GM19455 (cell line): ENCODE data around the gene USP15.

Source experiments
- ATAC-seq: cut with Tn5 transposase; IDR thresholded peaks from one replicate; pipeline ENCODE4 v1.9.1; 2021; ENCODE audit not compliant: unreplicated experiment

USP15 gene

DNA sequence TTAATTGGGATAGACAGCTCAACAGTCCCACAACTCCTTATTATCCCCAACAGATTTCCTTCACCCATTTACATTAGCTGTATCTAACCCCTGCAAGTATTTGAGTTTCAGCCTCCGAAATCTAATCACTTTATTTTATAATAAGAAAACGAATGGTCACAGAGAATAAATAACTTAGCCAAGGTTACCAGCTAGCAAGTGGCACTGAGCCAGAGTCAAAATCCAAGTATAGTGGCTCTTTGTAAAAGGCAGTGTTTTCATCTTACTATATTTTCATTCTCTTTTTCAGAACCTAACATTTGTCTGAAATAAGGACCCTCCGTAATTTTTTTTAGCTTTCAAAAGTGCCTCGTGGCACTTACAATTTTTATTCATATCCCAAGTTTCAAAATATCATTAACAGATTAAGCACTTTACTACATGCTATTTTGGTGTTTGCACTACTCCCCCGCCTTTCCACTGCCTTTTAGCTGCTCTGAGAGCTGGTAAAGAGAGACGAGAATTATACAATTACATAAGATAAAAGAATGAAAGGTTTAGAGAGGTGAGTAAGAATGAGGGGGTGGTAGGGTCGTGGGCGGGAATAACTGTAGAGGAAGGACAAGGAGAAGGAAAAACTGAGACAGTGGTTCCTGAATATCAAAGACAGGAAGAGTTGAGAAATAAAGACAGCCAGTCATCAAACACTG, 3.7 kb upstream of the USP15 start:
- ATAC-seq: no peak

DNA sequence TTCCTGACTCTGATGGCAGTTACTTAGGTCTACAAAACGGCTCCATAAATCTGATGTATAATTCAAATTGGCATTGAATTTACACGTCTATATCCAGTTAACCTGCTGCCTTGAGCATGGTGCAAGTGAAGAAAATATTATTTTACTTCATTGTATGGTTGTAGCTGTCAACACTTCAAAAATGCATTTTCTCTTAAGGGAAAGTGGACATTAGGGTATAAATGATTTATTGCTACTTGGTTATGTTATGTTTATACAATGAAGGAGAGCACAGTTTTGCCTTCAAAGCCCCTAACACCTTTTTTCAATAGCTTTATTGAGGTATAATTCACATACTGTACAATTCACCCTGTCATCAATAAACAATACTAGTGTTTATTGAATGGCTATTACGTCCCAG, 2.0 kb upstream of the USP15 start:
- ATAC-seq: no peak

DNA sequence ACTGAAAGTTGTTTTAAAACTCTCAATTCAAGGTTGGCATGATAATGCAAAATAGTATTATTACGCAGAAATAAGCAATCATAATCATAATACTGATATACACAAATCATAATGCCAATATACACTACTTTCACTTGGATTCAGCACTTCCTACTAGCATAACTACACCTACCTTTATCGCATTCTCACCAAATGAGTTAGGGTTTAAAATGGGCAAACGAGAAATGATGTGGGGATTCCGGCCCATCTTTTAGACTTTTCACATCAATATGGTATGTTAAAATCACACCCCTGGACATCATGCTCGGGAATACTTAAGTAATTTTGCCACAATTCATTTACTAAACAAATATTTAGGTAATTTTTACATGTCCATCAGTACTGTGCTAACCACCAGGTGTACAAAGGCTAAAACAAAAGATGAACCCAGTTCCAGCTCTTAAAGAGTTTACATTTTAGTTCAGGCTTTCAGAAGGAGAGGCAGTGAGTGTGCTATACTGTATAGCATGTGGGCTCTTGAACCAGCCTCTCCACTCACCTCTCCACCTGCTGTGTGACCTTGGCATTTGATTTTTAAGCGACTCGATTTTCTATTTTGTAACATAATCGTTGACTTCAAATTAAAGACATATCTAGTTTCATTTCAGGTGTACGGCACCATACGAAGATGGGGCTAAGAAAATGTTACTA, 1.1 kb upstream of the USP15 start:
- peak; percentile 17 for ATAC-seq

DNA sequence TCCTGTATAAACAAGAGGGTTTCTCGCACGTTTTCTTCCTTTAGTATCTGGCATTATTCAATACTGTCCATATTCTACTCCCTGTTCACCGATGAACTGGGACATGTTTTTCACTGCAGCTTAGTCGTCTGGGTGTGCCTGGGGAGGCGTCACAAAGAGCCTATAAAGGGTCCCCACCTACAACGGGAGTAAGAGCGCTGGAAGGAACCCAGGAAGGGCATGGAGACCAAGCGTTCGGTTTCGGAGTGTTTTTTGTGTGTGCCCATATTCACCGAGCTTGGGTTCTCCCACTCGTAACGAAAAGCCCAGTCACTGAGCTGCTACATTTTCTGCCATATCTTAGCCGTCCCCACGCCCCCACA, 592 bp upstream of the USP15 start:
- ATAC-seq: peak; percentile 10

DNA sequence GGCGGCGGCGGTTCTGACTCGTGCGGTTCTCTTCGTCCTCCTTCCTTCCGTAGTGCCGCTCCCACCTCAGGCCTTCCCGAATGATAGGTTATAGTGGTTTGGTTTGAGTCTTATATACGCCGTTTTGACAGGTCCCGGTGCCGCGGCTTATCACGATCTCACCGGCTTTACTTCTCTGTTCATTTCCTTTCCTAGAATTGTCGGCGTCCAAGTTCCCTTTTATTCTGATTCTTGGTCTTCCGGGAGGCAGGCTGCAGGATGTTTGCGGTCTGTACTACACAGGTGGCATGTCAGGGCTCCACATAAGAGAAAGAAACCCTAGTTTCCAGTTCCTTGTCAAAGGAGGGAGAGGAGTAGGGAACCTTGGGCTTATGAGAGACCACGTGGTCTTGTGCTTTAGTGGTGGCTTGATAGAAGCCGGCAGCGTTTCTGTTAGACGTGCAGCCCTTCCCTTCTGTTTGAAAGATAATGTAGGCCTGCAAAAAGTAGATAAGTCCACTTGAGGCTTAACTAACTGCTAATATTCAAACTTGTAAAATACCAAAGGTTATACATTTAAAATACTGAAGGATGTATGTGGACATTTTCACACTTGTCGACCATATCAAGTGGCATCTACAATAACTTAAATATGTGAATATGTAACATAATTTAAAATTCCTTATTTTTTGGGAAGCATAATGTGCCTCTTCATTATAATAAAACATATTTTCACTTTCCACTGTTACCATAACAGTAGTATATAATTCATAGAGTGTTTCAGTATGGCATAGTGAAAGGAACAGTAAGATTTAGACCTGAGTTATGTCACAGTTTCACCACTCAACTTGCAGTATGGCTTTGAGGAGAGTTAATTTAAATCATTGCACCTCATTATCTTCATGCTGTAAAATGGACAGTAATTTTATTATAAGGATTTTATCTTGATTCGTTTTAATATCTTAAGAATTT, 804 bp downstream of the USP15 start:
- ATAC-seq: peak; percentile 48

DNA sequence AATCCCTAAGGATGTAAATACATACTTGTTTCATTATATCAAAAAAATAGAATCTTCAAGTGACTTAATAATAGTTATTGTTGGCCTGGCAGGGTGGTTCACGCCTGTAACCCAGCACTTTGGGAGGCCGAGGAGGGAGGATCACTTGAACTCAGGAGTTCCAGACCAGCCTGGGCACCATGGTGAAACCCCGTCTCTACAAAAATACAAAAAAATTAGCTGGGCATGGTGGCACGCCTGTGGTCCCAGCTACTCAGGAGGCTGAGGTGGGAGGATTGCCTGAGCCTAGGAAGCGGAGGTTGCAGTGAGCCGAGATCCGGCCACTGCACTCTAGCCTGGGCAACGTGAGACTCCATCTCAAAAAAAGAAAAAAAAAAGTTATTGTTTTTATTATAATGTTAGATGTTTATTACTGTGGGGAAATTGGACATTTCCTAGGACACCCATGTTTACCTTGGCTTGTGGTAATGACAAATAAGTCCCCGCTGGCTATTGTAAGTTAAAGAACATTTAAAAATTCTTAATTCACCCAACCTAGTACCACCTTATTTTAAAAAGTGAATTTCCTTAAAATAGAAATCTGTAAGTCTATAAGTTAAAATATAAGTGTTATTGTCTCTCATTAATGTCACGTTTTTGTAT, 1.8 kb downstream of the USP15 start:
- ATAC-seq: no peak

DNA sequence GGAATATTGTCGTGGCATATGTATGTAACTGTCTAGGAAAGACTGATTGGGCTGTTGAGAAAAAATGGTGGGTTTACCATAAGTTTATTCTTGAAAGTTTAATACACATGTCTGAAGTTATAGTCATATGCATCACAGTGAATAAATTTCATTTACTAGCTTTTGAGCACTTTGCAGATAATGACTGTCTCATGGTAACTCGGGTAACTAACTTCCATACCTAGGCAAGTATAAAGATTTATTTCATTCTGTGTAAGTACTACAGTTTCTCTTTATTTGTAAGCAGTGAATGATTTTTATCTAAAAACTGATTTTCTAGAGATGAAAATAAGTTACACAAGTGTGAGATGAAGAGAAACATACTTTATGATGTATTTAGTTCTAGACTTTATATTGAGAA, 3.0 kb downstream of the USP15 start:
- ATAC-seq: no peak

DNA sequence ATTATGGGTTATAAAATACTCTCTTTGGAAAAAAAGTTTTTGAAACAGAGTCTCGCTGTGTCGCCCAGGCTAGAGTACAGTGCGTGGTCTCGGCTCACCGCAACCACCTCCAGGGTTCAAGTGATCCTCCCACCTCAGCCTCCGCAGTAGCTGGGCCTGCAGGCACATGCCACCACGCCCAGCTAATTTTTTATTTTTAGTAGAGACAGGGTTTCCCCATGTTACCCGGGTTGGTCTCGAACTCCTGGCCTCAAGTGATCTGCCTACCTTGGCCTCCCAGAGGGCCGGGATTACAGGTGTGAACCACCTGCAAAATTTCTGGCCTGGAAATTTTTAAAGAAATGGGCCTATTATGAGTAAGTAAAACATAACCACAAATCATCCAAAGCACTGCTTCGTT, 3.8 kb downstream of the USP15 start:
- no peak for ATAC-seq

DNA sequence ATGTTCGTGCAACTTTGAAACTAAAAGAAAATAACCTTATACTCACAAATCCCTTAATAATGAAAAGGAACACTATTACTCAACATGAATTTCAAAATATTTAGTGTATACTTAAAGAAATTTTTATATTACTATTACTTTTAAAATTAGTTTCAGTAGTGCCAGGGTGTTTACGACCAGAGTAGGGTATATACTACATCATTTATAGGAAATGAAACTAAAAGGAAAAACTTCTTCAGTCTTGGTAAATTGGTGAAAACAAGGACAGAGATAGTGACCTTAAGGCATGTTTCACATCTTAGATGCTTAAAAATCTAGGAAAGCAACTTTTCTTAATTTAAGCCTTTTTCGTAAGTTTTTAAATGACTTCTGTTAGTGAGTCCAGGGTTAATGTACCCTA, 4.5 kb downstream of the USP15 start:
- ATAC-seq: no peak

DNA sequence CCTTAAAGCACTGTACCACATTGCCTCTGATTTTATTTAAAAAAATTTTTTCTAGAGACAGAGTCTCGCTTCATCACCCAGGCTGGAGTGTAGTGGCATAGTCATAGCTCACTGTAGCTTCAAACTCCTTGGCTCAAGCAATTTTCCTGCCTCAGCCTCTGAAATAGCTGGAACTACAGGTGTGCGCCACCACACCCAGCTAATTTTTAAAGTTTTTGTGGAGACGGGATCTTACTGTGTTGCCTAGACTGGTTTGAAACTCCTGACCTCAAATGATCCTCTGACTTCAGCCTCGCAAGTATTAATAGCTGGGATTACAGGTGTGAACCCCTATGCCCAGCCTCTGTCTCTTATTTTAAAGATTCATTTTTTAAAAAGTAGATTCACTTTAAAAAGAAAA, 5.3 kb downstream of the USP15 start:
- no peak for ATAC-seq

DNA sequence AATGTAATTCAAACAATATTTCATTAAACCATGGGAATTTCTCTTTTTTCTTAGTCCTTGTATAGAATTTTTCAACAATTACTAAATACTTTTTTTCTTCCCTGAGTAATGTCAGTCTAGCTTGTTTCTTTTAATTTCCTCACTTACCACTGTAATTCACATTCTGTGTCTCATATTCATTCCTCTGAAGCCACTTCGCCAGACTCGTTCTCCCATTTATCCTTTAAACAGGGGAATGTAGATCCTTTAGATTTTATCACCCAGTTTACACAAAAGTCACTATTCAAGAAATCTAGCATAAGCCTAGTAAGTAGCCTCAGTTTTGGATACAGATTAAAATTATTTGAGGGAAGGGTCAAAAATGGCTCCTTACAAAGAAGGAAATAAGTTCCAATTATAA, 6.8 kb downstream of the USP15 start:
- no peak for ATAC-seq

DNA sequence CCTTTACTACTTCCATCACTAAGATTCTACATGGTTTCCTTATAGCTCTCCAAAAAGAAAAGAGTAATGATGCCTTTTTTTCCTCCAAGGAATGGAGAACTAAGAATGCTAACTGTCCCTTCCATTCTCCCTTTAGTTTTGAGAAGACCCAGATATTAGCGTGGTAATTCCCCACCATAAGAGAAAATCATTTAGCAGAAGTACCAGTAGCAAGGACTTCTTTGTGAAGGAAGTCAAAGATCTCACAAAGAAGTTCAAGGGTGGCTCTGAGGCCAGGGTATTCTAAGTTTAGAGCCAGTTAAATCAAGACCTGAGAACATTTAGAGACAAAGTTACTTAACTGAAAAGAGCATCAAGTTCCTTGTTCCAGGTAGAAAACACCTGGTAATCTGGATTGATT, 7.3 kb downstream of the USP15 start:
- ATAC-seq: no peak

DNA sequence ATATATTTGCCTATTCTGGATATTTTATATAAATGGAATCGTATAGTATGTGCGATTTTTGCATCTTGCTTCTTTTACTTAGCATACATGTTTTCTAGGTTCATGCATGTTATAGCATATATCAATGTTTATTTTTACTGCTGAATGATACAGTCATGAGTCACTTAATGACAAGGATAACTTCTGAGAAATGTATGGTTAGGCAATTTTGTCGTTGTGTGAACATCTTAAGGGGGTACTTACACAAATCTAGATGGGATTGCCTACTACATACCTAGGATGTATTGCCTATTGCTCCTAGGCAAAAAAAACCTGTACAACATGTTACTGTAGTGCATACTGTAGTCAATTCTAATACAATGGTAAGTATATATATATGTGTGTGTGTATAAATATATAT, 8.8 kb downstream of the USP15 start:
- ATAC-seq: no peak

DNA sequence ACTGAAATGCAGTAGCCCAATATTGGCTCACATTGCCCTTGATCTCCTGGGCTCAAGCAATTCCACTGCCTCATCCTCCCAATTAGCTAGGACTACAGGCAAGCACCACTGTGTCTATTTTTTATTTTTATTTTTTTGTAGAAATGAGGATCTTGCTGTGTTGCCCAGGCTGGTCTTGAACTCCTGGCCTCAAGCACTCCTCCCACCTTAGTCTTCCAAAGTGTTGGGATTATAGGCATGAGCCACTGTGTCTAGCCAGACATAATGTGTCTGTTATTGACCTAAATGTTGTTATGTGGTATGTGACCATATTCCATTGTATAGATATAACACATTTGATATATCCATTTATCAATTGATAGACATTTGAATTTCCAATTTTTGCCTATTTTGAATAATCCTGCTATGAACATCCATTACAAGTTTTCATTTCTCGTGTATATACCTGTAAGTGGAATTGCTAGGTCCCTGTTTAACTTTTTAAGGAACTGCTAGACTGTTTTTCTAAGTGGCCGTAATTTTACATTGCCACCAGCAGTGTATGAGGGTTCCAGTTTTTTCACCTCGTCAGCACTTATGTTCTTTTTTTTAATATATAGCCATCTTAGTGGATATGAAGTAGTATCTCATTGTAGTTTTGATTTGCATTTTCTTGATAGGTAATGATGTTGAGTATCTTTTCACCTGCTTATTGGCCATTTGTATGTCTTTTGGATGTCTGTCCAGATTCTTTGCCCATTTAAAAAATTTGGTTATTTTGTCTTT, 9.4 kb downstream of the USP15 start:
- ATAC-seq: no peak

DNA sequence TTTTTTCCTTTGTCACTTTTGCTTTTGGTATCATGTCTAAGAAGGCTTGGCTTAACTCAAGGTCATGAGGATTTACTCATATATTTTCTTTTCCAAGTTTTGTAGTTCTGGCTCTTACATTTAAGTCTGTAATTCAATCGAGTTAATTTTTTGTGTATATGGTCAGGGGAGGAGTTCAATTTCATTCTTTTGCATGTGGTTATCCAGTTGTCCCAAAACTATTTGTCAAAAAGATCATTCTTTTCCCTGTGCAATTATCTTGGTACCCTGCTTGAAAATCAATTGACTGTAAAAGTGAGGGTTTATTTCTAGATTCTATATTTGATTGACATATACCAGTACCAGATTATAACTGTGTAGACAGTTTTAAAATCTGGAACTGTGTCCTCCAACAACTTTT, 10.2 kb downstream of the USP15 start:
- no peak for ATAC-seq

DNA sequence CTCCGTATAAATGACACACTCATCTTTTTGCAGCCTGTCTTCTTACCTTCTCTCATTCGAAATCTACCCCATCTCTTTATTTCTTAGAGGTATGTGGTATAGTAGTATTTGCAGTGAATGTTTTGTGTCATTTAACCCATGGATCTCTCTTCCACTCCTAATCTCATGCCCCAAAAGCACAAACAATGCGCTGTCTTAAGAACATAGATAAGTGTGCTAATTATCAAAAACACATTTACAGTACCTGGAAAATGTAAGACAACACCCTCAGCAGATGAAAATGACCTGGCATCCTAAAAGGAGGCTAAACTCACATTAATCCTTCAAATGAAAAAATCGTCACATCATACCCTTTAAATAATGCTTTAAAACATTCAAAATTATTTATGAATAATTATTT, 10.7 kb downstream of the USP15 start:
- ATAC-seq: no peak

DNA sequence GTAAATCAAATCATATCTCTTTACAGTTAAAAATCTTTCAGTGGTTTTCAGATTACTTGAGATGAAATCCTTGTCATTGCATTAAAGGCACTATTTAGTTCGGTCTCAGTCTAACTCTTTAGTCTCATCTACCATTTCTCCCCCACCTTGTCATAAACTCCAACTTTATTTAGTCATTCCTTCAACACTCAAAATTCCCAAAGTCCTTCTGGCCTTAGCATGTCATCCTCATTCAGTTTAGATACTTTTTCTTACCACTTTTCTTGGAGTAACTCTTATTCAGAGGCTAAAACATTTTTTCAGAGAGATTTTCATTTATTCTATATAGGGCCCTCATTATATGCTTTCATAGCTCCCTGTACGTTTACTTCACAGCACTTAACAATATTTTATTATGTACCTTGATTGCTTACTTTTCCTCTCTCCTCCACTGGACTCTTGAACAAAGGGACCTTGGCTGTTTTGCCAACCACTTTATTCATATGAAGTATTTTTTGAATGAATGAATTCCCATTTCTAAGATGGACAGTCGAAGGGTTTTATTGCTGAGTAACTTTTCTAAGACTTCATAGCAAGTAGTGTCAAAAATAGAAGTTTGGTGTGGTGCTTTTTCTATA, 12.8 kb downstream of the USP15 start:
- ATAC-seq: no peak

DNA sequence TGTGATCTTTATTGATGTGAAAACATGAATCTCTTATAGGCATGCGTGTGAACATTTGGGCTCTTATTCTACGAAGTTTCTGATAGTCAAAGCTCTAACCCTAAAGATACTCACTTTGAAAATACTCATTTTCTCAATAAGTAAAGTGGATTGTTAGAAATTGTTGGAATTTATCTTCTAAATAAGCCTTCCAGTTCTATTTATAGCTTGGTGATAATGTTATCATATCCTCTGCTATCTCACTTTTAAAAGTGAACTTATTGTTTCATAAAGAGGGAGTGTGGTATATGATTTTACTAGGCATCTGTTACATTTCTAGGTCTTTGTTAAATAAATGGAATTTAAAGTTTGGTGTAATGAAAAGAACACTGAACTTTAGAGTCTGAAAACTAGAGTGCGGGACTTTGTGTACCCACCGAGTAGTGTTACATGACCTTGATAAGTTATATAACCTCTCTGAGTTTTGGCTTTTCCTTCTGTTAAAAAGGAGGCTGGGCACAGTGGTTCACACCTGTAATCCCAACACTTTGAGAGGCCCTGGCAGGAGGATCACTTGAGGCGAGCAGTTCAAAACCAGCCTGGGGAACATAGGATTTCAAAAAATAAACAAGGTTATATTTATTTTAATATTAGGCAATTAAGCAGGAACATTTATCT, 13.6 kb downstream of the USP15 start:
- no peak for ATAC-seq

DNA sequence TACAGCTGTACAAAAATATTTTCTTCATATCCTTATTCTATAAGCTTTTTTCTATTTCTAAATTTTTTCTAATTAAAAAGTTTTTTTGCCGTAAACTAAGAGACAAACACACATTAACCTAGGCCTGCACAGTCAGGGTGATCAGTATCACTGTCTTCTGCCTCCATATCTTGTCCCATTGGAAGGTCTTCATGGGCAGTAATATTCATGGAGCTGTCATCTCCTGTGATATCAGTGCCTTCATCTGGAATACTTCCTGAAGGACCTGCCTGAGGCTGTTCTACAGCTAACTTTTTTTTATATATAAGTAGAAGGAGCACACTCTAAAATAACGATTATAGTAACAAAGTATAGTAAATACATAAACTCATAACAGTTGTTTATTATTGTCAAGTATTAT, 17.8 kb downstream of the USP15 start:
- no peak for ATAC-seq

DNA sequence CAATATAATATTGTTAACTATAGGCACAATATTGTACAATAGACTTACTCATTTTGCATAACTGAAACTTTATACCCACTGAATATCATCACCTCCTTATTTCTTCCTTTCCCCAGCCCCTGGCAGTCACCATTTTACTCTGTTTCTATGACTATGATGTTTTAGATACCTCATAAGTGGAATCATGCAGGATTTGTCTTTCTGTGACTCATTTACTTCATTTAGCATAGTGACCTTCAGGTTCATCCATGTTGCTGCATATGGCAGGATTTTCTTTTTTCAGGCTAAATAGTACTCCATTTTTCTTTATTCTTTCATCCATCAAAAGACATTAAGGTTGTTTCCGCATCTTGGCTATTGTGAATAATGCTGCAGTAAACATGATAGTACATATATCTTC, 18.9 kb downstream of the USP15 start:
- no peak for ATAC-seq
